Measurements from ENCODE around the gene XAGE1B.
"Not testable (repeated sequence)": the region's sequence is repeated elsewhere in the genome, so short reads cannot be mapped to it uniquely, and the experiment has no call there.

XAGE1B gene

GRCh38 chrX:52516987-52517325, at the start of gene XAGE1B:
XAGE1B (minus strand) TSS chrX:52517063; CDS start chrX:52515527, 1,536 bp downstream.
- not testable (repeated sequence) for H3K4me1 Mint-ChIP-seq; H3K9me3 Mint-ChIP-seq; ATAC-seq (replicated peaks); H3K27ac Mint-ChIP-seq; DNase-seq; H3K36me3 Mint-ChIP-seq; H3K4me3 Mint-ChIP-seq; H3K27me3 Mint-ChIP-seq

GRCh38 chrX:52563105-52563504, 46.2 kb upstream of the XAGE1B start:
- Mint-ChIP-seq H3K27ac (no peak overlapping the region), H3K36me3 (no peaks in the 10 kb centered on the region), H3K4me1 (no peaks in the 10 kb centered on the region), H3K27me3 (peaks cover 5 to 36% of the 10 kb centered on the region in 2 donors), H3K4me3 (no peak overlapping the region), H3K9me3 (no peaks in the 10 kb centered on the region)
- DNase-seq: no peak
- no peak for ATAC-seq (replicated peaks)

GRCh38 chrX:52558140-52558539, 41.3 kb upstream of the XAGE1B start:
- H3K36me3 Mint-ChIP-seq: no peaks in the 10 kb centered on the region
- no peak overlapping the region for H3K4me3 Mint-ChIP-seq
- H3K4me1 Mint-ChIP-seq: no peaks in the 10 kb centered on the region
- H3K27ac Mint-ChIP-seq: no peak overlapping the region
- DNase-seq: no peak
- peaks cover 5 to 7% of the 10 kb centered on the region in 2 donors for H3K27me3 Mint-ChIP-seq
- ATAC-seq (replicated peaks): no peak
- no peaks in the 10 kb centered on the region for H3K9me3 Mint-ChIP-seq

GRCh38 chrX:52556741-52557140, 39.9 kb upstream of the XAGE1B start:
- Mint-ChIP-seq H3K4me3 (no peak overlapping the region), H3K4me1 (no peaks in the 10 kb centered on the region), H3K36me3 (no peaks in the 10 kb centered on the region), H3K9me3 (no peaks in the 10 kb centered on the region), H3K27me3 (peaks cover 0 to 5% of the 10 kb centered on the region in 2 donors), H3K27ac (no peak overlapping the region)
- ATAC-seq (replicated peaks): peak; percentile 45 to 81
- DNase-seq: no peak

GRCh38 chrX:52553995-52554642, 37.3 kb upstream of the XAGE1B start:
- ATAC-seq (replicated peaks) (no peak), DNase-seq (no peak)
- Mint-ChIP-seq H3K4me1 (no peaks in the 10 kb centered on the region), H3K36me3 (no peaks in the 10 kb centered on the region), H3K27ac (no peak overlapping the region), H3K4me3 (no peak overlapping the region), H3K9me3 (no peaks in the 10 kb centered on the region), H3K27me3 (peaks cover 5 to 9% of the 10 kb centered on the region in 2 donors)

DNA sequence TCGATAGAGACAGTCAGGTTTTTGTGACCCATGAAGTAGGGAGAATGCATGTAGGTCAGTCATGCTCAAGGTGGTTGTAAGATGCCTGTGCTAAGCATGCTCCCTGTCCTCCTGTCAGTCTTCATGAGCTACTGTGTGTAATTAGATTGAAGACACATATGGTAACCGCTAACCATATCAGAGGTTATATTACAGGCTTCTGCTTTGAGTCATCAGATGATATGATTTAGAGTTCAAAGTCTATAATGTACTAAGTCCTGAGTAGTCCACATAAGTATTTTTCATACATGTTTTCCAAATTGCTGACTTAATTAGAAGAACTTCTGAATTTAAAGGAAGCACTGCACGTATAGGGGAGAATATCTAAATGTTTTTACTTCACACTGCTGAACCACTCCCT, 31.9 kb upstream of the XAGE1B start:
- H3K27me3 Mint-ChIP-seq: peaks cover 0 to 11% of the 10 kb centered on the region in 2 donors
- ATAC-seq (replicated peaks); H3K36me3 Mint-ChIP-seq; DNase-seq; H3K4me1 Mint-ChIP-seq; H3K9me3 Mint-ChIP-seq; H3K4me3 Mint-ChIP-seq; H3K27ac Mint-ChIP-seq: not testable (repeated sequence)

DNA sequence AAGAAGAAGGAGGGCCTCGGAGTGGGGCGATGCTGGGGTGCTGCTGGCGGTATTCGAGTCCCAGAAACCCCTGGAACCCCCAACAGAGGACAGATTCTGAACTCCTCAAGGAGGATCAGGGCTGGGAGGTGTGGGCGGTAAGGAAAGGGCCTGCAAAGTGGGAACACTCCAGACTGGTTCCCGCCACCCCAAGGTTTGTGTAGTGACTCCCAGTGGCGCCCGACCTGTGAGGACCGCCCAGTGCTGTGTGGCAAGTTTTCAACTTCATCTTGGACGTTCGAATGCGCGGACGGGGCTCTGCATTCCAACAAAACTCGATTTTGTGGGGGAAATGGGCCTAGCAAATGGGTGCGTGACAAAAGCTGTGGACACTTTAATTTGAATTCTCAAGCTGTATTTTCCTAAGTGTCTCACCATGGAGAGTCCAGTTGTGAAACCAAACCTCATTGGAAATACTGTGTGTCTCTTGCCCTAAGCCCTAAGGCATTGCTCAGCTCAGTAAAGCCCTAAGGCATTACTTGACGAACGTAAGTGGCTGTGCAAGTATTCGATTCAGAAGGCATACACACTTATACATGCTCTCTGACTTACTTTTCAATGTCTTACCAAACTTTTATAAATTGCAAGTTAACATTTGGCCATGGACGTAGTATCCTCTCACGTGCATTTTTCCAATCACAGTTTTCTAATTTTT, 27.4 kb upstream of the XAGE1B start:
- Mint-ChIP-seq H3K4me1 (no peaks in the 10 kb centered on the region), H3K27ac (no peak overlapping the region), H3K4me3 (no peak overlapping the region), H3K27me3 (peaks cover 6 to 9% of the 10 kb centered on the region in 2 donors), H3K9me3 (no peaks in the 10 kb centered on the region), H3K36me3 (no peaks in the 10 kb centered on the region)
- ATAC-seq (replicated peaks) (no peak), DNase-seq (no peak)

GRCh38 chrX:52542311-52542710, 25.4 kb upstream of the XAGE1B start:
- Mint-ChIP-seq H3K36me3 (no peaks in the 10 kb centered on the region), H3K27ac (no peak overlapping the region)
- no peak for DNase-seq

GRCh38 chrX:52541051-52541450, 24.2 kb upstream of the XAGE1B start:
- not testable (repeated sequence) for ATAC-seq (replicated peaks); DNase-seq; H3K9me3 Mint-ChIP-seq; H3K4me1 Mint-ChIP-seq; H3K27me3 Mint-ChIP-seq; H3K36me3 Mint-ChIP-seq; H3K27ac Mint-ChIP-seq; H3K4me3 Mint-ChIP-seq

More at GRCh38 chrX:52542311-52542710, 25.4 kb upstream of the XAGE1B start:
- Mint-ChIP-seq H3K4me3 (no peak overlapping the region), H3K27me3 (peaks cover 6 to 9% of the 10 kb centered on the region in 2 donors), H3K9me3 (no peaks in the 10 kb centered on the region), H3K4me1 (no peaks in the 10 kb centered on the region)
- ATAC-seq (replicated peaks): no peak

- not testable (repeated sequence) for H3K9me3 Mint-ChIP-seq; H3K27me3 Mint-ChIP-seq; H3K27ac Mint-ChIP-seq; H3K4me3 Mint-ChIP-seq; H3K4me1 Mint-ChIP-seq; ATAC-seq (replicated peaks); DNase-seq; H3K36me3 Mint-ChIP-seq
These were observed 515 bp downstream of the XAGE1B start for GRCh38 chrX:52516110-52516986.

DNA sequence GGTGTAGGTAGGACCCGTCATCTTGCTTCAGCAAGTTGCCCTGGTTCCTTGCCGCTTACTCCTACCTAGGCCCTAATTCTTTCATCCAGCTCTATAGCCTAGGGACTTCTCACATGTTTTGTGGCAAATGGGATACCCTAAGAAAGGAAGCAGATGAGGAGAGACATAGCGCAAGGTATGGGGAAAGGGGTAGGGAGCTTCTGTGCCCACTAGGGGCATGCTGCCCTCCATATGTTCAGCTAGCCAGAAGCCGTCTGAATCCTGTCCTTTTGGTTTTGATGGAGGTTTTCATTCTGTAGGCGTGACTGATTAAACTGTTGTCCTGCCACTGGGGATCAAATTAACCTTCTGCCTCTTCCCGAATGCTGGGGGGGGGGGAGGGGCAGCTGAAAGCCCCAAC, 5.7 kb downstream of the XAGE1B start:
- ATAC-seq (replicated peaks); H3K9me3 Mint-ChIP-seq; H3K36me3 Mint-ChIP-seq; H3K4me1 Mint-ChIP-seq; H3K4me3 Mint-ChIP-seq; H3K27ac Mint-ChIP-seq; DNase-seq: not testable (repeated sequence)
- peaks cover 6 to 17% of the 10 kb centered on the region in 2 donors for H3K27me3 Mint-ChIP-seq

DNA sequence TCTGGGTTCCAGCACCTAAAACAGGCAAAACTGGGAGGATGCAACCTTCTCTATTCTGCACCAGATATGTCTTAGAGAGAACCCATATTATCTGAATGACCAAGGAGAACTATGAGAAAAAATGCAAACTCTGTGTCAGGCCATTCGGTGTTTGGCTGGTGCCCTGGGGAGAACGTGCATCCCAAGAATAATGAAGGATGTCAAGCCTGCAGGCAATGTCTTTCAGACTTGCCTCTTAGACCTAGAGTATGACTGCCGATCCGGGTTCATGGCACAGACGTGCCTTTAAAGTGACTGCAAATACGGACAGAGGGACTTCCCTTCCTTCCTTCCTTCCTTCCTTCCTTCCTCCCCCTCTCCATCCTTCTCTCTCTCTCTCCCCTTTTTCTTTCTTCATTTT, 6.9 kb downstream of the XAGE1B start:
- no peak overlapping the region for H3K27ac Mint-ChIP-seq
- DNase-seq (no peak), ATAC-seq (replicated peaks) (no peak)
- no peaks in the 10 kb centered on the region for H3K9me3 Mint-ChIP-seq
- no peaks in the 10 kb centered on the region for H3K4me1 Mint-ChIP-seq
- peaks cover 12 to 23% of the 10 kb centered on the region in 2 donors for H3K27me3 Mint-ChIP-seq
- no peaks in the 10 kb centered on the region for H3K36me3 Mint-ChIP-seq
- no peak overlapping the region for H3K4me3 Mint-ChIP-seq

GRCh38 chrX:52507331-52507730, 9.5 kb downstream of the XAGE1B start:
- Mint-ChIP-seq H3K27me3 (peaks cover 12 to 26% of the 10 kb centered on the region in 2 donors), H3K27ac (no peak overlapping the region), H3K9me3 (no peaks in the 10 kb centered on the region), H3K4me1 (no peaks in the 10 kb centered on the region), H3K4me3 (no peak overlapping the region), H3K36me3 (no peaks in the 10 kb centered on the region)
- DNase-seq (no peak), ATAC-seq (replicated peaks) (no peak)

DNA sequence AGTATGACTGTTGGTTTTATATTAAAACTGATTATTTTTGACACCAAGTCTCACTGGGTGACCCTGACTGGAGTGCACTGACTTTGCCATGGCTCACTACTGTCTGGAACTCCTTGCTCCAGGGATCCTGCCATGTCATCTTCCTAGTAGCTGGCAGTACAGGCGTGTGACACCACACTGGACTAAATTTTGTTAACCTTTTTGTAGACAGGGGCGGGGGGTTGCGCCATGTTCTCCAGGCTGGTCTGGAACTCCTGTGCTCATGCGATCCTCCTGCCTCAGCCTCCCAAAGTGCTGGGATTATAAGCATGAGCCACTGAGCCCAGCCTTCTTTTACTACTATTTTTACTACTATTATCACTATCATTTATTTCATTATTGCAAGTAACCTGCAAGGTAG, 12.3 kb downstream of the XAGE1B start:
- ATAC-seq (replicated peaks): no peak
- Mint-ChIP-seq H3K36me3 (no peaks in the 10 kb centered on the region), H3K27ac (no peak overlapping the region), H3K4me3 (no peak overlapping the region), H3K4me1 (no peaks in the 10 kb centered on the region), H3K9me3 (no peaks in the 10 kb centered on the region), H3K27me3 (peaks cover 6 to 21% of the 10 kb centered on the region in 2 donors)
- DNase-seq: no peak

Data from stimulated activated naive B cell treated with anti-CD40 and anti-IgM and Interleukin-4, amounts not matched to agents 10 μg/mL and 1 μg/mL and 100 μg/mL, for 72 hours (primary cell).